ENCODE measurements around the gene MAMDC4.
"Not testable (repeated sequence)": the region's sequence is repeated elsewhere in the genome, so short reads cannot be mapped to it uniquely, and the experiment has no call there.

The MAMDC4 gene

DNA sequence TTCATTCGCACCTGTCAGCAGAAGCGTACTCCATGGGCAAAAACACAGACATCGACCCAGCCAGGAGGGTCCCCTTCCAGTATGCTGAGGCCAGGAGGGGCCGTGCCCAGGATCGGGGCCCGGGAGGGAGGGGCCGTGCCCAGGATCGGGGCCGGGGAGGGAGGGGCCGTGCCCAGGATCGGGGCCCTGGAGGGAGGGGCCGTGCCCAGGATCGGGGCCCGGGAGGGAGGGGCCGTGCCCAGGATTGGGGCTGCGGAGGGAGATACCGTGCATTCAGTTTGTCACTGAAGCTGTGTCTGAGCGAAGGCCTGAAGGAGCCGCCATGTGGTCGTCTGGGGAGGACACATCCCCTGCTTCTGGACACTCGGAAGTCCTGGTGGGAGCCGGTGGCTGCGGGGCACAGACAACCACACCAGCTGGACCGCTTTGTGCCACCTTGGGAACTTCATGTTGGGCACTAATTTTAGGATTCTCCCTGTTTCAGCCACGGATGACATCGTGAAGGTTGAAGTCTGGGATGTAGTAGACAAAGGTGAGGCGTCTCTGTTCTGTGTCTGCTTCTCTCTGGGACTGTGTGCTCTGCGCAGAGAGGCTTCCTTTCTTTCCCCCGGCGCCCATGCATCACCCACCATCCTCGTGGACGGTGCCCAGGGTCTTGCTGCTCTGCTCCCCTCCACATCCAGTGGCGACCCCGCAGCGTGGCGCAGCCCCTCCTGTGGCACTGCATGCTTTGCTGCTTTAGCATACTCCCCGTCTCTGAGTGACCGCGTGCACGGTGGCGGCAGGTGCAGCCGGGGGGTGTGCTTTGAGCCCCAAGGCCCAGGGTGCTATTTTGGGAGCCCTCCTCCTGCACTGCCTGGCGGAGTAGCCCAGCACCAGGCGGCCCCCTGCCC lies 26.6 kb upstream of the MAMDC4 start:
- FAIRE-seq, result no peak

DNA sequence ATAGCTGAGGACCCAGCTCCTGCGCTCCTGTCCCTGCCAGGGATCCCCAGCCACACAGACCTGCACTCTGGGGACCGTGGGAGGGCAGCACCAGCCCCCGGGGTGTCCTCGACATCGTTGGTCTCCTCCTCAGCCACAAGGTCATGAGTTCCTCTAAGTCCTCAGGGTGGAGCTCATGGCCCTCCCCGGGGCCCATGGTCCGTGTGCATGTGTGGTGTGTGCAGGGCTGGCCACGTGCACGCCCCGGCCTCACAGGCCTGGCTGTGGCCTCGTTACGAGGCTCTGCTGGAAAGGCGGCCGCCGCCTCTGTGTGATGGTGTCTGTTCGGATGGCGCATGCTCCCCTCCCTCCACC lies 26.0 kb upstream of the MAMDC4 start:
- FAIRE-seq, result no peak

DNA sequence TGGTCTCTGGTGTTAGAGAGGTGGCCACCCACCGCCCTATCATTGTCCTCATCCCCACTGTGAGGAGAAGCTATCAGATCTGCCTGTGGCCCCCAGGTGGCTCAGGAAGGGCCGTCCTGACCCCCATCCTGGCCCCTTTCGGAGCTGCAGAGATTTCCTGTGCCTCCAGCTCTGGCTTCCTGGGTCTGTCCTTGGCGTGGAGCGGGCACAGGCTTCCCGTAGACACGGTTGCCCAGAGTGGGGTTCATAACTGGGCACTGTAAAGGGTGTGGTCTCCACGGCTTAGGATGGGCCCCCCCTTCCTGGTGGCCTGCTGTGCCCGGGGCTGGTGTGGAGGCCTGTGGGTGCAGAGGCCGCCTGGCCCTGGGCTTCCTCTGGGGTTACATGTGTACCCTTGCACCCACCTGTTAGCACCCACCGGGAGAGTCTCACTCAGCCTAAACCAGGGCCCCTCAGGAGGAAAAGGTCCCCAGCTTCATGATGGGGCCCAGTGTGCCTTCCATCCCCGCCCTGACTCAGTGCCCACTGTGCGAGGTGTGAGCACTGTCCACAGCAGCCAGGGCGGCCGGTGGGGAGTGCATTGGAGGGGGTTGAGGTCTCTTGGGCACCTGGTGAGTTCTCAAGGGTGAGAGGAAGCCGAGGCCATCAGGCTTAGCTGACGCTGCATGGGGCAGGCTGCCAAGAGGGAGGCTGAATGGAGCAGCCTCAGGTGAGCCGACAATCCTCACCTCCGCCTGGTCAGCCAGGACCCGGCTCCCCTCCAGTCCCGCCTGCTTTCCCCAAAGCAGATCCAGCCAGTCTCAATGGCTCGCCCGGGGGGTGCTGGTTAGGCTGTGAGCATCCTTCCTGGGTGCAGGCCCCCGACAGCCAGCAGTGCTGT lies 25.2 kb upstream of the MAMDC4 start:
- no peak for FAIRE-seq

DNA sequence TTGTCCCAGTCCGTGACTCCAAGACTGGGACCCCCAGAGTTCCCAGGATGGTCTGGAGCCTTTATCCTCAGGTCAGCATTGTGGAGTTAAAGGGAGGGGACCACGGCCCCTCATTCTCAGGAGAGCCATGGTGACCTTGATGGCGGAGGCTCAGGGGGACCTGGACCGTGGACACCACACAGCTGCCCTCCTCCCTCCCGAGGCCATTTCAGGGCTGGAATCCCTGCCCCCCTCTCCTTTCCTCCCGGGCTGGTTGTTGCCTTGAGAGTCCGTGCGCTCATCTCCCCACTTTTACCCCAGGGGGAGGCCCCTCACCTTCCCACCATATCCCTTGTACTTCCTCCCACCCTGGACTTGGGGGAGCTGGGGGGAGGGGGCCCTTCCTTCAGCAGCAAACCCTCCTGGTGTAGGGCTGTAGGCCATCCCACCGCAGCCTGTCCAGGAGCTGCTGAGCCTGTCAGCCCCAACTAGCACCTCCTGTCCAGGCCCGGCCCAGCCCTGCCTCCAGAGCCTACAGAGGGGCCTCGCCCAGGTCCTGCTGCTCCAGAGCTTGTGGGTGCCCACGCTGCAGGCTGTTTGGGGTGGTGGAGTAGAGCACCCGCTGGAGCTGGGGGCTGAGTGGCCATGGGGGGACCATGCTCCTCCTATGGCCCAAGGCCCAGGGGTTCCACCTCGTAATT lies 24.2 kb upstream of the MAMDC4 start:
- no peak for FAIRE-seq

DNA sequence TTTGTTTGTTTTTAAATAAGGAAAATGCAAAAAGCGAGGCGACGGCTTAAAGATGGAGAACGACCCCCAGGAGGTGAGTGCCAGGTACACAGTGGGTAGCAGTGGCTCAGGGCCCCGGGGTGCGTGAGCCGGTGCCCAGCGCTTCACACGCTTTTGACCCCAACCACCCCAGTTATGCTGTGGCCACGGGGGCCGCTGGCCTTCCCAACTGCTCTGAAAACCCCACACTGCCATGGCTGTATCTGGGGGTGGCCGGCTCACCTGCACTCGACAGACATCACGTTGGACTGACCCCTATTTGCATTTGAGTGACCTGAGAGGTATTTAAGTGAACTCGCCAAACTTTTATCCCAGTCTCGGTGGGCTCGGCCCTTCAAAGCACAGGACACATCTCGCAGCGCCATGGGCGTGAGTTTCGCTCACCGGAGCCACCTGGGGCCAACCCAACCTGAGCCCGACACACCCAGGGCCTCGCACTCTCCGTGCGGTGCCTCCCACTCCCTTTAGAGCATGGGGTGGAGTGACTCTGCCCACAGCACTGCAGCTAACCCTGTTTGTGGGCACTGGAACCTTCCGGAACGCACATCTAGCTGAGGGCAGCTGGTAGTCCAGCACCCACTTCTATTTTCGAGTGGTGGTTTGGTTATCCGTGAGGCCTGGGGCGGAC lies 23.5 kb upstream of the MAMDC4 start:
- FAIRE-seq, result no peak

DNA sequence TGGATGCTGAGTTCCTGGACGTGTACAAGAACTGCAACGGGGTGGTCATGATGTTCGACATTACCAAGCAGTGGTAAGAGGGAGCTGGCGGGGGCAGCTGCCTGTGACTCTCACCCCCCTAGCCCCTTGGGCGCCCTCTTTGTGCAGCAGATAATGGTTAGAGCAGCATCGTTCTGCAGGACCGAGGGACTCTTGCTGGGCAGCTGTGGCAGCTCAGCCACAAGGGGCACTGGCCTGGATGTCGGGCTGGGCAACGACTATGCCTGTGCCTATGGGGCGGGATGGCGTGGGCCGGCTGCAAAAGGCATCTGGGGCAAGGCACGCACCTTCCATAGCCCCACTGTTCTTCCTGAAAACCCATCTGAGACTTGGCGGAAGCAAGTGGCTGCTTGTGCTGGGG lies 22.7 kb upstream of the MAMDC4 start:
- no peak for FAIRE-seq

DNA sequence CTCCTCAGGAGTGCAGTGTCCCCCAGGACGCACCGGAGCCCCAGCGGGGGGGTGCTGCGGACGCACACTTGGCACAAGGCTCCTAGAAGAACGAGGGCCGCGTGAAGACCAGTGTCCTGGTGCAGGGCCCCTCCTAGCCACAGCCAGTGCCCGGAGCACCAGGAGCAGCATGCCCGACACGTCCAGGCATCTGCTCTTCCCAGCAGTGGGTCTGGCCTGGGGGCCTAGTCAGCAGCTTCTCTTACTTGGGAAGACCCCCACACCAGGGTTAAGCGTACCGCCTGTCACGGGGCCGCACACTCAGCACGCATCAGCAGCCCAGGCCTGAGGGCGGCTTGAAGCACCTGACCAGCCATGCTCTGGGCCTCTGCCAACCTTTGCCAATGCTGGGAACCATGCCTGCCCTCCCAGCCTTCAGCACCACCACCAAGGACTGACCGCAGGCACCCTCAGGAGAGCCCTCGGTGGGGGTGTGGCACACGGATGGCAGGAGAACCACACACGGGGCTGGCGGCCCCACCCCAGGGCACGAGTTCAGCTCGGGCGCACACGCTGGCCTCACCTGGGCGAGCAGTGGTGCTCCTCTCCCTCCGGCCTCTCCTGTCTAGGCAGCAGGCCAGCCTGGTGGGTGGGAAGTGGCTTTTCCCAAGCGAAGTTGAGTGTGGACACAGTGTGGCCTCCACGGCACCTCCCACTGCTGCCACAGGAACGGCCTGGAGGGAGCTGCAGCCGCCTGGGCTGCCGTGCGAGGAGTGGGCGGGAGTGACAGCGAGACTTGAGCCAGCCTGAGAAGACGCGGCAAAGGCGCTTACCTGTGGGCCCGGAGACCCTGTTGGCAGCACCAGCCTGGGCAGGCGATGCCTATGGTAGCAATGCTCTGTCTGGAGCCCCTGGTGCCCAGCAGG lies 21.9 kb upstream of the MAMDC4 start:
- FAIRE-seq, result no peak

DNA sequence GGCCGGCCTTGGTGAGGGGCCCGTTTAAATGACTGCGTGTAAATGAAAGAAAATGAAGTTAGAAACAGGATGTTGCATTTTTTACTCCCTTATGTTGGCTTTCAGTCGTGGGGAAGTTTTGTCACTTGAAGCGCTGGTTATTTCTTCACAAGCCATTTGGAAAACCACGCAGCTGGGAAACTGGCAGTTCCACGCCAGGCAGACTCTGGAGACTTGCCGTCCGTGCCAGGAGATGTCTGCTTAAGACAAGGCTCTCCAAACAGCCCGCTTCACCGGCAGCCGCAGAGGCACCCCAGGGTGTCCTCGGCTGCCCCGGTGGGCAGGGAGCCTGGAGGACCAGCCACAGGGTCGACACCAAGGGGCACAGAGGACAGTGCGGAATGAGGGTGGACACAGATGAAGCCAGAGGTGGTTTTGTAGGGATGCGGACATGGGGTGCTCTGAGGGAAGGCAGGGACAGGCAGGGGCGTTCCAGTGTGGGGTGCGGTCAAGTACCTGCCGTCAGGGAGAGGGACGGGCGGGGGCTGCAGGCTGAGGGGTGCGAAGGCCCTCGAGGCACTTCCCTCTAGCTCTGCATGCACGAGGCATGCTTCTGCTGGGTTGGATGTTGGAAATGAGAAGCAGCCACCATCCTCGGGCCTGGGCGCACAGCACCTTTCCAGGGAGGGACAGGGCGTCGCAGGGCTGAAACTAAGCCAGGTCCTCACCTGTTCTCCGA lies 21.0 kb upstream of the MAMDC4 start:
- no peak for FAIRE-seq

DNA sequence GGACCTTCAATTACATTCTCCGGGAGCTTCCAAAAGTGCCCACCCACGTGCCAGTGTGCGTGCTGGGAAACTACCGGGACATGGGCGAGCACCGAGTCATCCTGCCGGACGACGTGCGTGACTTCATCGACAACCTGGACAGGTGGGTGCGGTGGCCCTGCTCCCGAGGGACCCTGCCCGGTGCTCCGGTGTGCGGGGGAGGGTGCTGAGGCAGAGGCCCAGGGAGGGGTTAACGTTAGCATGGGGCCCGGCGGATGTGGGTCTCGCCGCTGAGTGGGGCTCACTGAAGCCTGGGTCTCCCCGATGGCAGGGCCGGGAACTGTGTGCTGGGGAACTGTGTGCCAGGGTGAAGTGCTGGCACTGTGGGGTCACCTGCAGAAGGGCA lies 20.4 kb upstream of the MAMDC4 start:
- FAIRE-seq, result no peak

DNA sequence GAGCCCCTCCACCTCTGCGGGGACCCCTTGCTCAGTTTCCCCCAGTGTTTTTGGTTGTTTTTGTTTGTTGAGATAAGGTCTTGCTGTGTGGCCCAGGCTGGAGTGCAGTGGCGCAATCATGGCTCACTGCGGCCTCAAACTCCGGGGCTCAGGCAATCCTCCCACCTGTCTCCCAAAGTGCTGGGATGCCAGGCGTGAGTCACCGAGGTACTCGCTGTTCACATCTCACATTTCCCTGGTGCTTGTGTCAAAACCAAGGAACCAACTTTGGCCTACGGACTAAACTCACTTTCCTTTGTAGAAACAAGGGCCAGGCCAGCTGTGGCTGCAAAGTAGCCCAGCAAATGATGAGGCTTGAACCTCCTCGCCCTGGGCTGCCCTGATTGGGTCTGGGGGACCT lies 19.6 kb upstream of the MAMDC4 start:
- no peak for FAIRE-seq

DNA sequence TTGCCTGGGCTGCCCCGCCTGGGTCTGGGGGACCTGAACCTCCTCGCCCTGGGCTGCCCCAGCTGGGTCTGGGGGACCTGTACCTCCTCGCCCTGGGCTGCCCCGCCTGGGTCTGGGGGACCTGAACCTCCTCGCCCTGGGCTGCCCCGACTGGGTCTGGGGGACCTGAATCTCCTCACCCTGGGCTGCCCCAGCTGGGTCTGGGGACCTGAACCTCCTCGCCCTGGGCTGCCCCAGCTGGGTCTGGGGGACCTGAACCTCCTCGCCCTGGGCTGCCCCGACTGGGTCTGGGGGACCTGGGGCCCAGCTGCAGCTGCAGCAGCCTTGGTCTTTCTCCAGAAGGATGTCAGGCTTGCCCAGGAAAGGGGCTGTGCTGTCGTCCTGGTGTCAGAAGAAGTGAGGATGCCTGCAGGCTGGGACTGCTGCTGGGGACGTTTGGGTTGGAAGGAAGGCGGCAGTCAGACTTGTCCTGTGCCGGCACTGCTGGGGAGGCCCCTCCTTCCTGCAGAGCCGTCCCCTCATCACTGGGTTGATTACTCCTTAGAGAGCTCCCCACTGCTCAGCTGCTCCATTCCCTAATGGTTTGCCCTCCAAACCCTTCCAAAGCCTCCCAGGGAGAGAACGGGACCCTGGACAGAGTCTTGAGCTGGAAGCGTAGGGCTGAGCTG lies 18.6 kb upstream of the MAMDC4 start:
- FAIRE-seq, result not testable (repeated sequence)

DNA sequence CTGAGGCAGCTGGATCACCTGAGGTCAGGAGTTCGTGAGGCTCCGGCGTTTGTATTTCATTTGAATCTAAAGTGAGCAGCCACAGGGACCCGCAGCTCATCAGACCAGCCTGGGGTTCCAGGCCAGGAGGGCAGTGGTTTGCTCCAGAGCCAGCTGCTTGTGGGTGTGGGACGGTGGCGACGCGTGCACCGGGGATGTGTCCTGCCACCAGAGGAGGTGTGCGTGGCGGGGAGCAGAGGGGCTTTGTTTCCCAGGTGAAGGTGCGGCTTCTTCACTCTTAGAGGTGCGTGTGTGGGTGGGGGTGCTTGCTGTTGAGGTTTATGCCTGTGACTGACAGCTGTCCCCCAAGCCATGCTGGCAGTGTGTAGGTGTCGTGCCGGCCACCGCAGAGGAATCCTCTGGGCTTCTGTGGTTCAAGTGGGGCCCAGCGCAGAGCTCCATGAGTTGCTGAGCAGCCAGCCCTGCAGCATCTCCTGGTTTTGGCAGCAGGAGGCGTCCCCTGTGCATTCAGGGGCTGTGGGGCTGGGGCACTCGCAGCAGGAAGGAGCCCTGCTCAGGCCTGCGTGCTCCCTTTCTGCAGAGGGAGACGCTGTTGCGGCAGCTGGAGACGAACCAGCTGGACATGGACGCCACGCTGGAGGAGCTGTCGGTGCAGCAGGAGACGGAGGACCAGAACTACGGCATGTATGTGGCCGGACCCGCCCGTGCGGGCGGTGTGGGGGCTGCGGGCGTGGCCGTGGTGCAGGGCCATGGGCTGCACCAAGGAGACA lies 16.8 kb upstream of the MAMDC4 start:
- FAIRE-seq, result no peak

DNA sequence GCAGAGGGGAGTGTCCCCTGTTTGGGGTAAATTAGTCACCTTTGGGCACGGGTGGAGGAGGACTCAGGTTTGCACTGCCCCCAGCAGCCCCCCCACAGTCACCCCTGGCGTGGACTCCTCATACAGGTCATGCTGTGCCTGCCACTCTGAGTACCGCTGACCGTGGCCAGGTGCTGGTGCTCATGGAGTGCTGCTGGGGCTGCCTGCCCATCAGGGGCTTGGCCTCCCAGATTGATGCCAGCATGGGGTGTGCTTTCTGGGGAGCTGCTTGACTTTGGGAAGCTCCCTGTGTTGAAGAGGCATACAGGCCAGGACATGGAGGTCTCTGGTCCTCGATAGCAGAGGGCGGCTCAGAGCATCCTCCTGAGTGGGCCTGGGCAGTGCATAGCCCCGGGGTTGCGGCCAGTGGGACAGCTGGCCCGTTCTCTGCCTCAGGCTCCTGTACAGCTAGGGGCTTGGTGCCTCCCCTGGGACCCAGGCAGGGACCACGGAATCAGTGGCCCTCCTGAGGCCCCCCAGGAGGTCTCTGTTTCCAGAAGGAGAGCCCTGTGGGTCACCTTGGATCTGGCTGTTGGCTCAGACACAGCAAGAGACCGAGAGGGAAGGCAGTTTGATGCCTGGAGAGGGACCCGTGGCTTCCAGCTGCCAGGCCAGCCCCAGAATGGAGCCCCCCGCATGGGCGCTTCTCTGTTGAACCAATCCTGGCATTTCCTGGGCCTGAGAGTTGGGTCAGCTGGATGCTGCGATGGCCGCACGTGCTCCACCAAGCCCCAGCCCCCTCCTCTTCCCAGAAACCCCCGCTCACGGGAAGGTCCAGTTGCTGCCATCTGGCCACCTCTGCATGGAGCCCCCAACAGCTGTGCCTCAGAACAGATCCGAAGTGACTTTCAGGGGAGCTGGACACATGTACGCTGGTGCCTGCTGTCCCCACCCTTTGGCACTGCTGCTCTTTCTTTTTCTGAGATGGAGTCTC lies 15.9 kb upstream of the MAMDC4 start:
- FAIRE-seq, result no peak

DNA sequence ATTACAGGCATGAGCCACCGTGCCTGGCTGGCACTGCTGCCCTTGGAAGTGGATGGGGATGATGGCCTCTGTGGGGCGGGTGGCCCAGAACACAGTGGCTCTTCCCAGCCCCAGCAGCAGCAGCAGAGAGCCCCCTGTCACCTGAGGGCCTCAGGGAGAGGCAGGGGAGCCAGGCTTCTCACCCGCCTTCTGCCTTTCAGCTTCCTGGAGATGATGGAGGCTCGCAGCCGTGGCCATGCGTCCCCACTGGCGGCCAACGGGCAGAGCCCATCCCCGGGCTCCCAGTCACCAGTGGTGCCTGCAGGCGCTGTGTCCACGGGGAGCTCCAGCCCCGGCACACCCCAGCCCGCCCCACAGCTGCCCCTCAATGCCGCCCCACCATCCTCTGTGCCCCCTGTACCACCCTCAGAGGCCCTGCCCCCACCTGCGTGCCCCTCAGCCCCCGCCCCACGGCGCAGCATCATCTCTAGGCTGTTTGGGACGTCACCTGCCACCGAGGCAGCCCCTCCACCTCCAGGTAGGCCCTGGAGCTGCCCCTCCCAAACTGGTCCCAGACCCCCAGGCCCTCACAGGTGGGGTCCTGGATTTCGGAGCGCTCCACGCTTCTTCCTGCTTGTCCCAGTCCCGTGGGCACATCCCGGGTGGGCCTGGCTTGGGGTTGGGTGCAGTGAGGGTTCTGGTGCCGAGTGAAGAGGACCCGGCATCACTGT lies 14.8 kb upstream of the MAMDC4 start:
- no peak for FAIRE-seq

DNA sequence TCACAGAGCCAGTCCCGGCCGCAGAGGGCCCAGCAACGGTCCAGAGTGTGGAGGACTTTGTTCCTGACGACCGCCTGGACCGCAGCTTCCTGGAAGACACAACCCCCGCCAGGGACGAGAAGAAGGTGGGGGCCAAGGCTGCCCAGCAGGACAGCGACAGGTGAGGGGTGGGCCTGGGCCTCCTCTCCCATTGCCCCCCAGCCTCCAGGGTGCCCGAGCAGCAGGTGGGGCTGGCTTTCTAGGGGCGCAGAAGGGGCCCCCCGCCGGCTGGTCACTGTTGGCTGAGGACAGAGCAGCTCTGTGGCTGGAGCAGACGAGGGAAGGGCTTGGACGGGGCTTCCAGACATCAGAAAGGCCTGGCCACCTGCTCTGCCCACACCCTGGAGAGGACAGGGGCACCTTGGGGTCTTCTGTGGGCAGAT lies 14.3 kb upstream of the MAMDC4 start:
- FAIRE-seq, result not testable (repeated sequence)

DNA sequence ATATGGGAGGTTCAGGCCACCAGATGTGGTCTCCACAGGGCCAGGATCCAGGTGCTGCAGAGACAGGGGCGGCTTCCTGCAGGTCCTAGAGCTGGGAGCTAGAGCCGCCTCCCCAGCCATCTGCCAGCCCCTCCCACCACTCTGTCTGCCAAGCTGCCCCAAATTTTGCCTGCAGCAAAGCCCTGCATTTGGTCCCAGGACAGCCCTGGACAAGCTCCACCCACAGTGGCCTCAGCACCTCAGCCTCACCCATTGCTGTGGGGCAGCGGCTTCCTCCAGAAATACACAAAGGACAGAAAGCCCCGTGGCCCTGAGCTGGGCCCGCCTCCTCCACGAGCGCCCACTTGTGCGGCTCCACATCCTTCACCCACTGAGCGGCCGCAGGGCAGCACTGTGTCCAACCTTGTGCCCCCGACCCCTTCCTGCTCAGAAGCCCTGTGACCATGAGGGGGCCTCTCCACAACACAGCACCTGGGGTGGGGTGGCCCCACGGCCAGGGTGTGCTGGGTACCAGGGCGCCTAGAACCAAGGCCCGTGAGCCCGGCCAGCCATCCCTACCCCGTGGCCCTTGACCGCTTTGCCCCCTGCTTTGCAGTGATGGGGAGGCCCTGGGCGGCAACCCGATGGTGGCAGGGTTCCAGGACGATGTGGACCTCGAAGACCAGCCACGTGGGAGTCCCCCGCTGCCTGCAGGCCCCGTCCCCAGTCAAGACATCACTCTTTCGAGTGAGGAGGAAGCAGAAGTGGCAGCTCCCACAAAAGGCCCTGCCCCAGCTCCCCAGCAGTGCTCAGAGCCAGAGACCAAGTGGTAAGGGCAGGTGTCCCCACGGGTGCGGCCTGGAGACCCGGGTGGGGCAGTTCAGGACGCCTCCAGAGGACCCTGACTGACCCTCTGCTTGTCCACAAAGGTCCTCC lies 13.6 kb upstream of the MAMDC4 start:
- no peak for FAIRE-seq

All from A204.1 (cell line).